Sigmoid colon (tissue), 3 donors: ENCODE measurements around the gene LECT2.

Source experiments
- CTCF ChIP-seq, 4 experiments: fragments of 450-650 bp in 3 of 4; fragments of 200-600 bp in 1 of 4; IDR thresholded peaks; one replicate each; pipeline ENCODE4 v1.5.1; 2016 to 2019; ENCODE audit warnings: antibody characterized with exemption in 4 of 4, mild to moderate bottlenecking in 3 of 4, moderate library complexity in 2 of 4
- POLR2A ChIP-seq, 2 donors: fragments of 450-650 bp; IDR thresholded peaks; one replicate each; pipeline ENCODE4 v1.6.1; 2016; ENCODE audit warnings: antibody characterized with exemption in 2 of 2, mild to moderate bottlenecking in 2 of 2, moderate library complexity in 2 of 2

GRCh38 chr5:135942202-135942771 lies 12.5 kb downstream of the LECT2 start:
- no peak for TF ChIP-seq POLR2A (IDR thresholded peaks at IDR 0.05)
- TF ChIP-seq CTCF (IDR thresholded peaks at IDR 0.05), result no peak
